ENCODE results near the gene FCGBP.
"Not testable (repeated sequence)": the region's sequence is repeated elsewhere in the genome, so short reads cannot be mapped to it uniquely, and the experiment has no call there.

- not testable (repeated sequence) for TF ChIP-seq CTCF (IDR thresholded peaks at IDR 0.05); ZFX (IDR thresholded peaks at IDR 0.05; ENCODE audit: borderline replicate concordance)
These were observed 41.9 kb downstream of the FCGBP start for GRCh38 chr19:39892506-39892902.

All from 22Rv1 (cell line).